ENCODE data around the gene SOX5.

DNA sequence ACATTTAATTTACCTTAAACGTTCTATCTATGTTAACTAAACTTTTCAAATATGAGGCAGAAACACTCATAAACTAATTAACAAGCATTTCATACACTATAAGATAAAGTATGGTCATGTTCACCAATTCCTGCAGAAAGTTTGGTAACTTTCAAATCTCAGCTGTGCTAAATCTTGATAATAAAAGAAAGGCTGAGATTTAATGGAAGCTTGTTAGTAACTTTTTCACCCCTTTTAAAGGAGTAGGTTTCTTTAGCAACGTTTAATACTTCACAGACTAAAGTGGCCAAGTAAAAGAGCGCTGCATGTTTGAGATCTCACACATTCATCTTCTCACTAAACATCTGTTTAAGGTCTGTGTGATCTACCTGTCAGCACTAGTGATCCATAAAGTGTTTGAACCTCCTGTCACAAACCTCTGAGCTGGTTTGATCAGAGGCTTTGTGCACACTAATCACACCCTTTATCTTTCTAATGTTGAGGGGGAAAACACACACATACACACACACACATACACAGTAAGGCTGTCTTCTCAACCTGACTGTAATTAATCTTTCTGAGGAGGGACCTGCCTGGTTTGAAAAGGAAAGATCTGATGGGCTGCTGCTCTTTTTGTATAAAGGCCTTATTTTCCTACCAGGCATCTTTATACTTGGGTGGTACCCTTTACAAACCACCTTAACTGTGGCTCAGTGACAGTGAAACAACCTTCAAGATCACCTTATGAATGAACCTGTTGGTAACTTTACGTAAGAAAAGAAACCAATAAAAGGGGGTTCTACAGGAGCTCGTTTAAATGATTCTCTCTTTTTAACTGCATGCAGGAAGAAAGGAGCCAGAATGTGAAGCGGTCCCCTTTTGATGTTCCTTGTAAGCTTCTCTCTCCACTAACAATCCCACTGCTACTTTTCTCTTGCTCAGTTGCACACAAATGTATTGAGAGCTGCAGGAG is 244.2 kb downstream of the SOX5 start:
- TF ChIP-seq, protein P1, sequence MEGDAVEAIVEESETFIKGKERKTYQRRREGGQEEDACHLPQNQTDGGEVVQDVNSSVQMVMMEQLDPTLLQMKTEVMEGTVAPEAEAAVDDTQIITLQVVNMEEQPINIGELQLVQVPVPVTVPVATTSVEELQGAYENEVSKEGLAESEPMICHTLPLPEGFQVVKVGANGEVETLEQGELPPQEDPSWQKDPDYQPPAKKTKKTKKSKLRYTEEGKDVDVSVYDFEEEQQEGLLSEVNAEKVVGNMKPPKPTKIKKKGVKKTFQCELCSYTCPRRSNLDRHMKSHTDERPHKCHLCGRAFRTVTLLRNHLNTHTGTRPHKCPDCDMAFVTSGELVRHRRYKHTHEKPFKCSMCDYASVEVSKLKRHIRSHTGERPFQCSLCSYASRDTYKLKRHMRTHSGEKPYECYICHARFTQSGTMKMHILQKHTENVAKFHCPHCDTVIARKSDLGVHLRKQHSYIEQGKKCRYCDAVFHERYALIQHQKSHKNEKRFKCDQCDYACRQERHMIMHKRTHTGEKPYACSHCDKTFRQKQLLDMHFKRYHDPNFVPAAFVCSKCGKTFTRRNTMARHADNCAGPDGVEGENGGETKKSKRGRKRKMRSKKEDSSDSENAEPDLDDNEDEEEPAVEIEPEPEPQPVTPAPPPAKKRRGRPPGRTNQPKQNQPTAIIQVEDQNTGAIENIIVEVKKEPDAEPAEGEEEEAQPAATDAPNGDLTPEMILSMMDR (IDR thresholded peaks at IDR 0.05): no peak
- TF ChIP-seq POLR2A (IDR thresholded peaks at IDR 0.05): no peak
- TF ChIP-seq POLR2AphosphoS5 (IDR thresholded peaks at IDR 0.05; ENCODE audit: insufficient read depth in 1 of 2, low read depth in 1 of 2): no peak

All from vagina (tissue), 2 donors.